HG02981 (cell line): ENCODE measurements around the gene DHRS7.

Experiments
- ATAC-seq: cut with Tn5 transposase; IDR thresholded peaks from one replicate; pipeline ENCODE4 v1.9.1; 2021; ENCODE audit warnings: mild to moderate bottlenecking, moderate library complexity; ENCODE audit not compliant: unreplicated experiment

The DHRS7 gene

DNA sequence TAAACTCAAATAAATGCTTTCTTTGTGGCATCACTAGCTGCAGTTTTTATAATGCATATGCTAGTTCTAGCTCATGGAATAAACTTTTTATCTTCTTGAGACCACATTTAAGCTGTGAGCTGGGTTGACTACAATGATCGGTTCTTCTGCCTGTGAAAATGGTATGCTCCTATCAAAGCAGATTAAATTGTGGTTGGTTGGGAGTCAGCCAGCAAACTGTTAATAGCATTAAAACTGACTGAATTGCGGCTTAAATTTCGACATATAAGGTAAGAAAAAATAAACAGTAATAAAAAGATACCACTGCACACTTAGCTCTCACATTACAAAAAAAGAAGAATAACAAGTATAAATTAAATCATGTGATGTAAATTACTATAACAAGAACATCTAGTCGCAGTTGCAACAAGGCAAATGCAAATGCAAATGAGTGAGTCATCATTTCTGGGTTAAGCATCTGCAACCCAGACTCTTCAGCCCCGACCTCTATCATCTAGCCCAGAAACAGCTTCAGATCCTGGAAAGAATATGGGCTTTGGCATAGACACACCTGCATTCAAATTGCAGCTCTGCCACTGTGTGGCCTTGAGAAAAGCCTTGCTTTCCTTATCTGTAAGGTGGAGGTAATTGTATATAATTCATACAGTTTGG lies 19.8 kb upstream of the DHRS7 start:
- ATAC-seq = no peak

DNA sequence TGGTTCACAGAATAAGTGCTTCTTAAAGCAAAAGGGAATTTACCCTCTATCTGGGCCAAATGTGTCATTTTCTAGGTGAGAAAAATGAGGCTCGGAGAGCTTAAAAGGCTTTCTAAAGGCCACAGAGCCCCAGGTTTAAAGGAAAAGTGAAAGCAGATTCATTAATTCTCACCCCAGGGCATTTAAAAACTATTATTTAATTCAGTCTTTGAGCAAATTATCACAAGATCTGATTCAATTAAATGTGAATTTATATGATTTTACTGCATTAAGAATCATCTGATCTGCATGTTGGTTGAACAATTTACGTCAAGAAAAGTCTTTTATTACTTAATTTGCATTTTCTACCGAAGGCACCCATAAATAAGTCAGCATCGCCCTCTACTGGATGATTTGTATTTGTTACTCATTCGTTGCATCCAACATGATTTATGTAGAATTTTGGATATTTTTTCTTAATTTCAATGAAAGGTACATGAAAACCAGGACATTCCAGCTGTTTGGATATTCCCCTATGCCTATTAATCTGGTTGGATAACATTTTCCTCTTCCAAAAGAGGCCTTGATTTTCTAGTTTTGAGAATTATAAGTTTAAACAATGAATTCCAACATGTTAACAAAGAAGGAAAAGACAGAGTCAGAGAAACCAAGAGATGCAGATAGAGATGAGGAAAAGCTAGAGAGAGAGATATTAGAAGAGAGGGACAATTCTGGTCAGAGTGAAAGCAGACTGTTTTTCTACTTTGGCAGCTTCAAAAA lies 19.1 kb upstream of the DHRS7 start:
- no peak for ATAC-seq

GRCh38 chr14:60183741-60184140 lies 18.5 kb upstream of the DHRS7 start:
- no peak for ATAC-seq

- ATAC-seq = no peak
Observed at GRCh38 chr14:60183138-60183537, 17.9 kb upstream of the DHRS7 start.

GRCh38 chr14:60179431-60179869 lies 14.3 kb upstream of the DHRS7 start:
- ATAC-seq = no peak

DNA sequence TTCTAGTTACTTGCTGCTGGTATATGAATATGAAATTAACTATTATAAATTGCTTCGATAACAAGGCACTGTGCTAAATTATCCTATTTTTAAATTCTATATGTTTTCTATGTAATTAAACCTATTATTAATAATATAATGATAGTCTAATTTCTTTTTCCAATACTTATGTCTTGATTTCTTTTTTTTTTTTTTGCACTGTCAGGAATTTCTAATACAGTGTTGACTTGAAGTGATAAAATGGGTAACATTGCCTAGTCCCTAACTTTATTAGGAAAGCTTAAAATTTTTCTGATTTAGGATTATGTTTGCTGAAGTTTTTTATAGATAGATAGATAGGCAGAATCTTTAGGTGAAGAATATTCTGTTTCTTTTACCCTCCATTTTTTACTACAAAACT lies 13.6 kb upstream of the DHRS7 start:
- ATAC-seq = no peak

GRCh38 chr14:60178164-60178563 lies 13.0 kb upstream of the DHRS7 start:
- no peak for ATAC-seq

- no peak for ATAC-seq
Observed at GRCh38 chr14:60175255-60175902, 10.2 kb upstream of the DHRS7 start.

GRCh38 chr14:60174352-60175254 lies 9.4 kb upstream of the DHRS7 start:
- ATAC-seq = no peak

- ATAC-seq = no peak
Observed at GRCh38 chr14:60171690-60172089, 6.5 kb upstream of the DHRS7 start.

DNA sequence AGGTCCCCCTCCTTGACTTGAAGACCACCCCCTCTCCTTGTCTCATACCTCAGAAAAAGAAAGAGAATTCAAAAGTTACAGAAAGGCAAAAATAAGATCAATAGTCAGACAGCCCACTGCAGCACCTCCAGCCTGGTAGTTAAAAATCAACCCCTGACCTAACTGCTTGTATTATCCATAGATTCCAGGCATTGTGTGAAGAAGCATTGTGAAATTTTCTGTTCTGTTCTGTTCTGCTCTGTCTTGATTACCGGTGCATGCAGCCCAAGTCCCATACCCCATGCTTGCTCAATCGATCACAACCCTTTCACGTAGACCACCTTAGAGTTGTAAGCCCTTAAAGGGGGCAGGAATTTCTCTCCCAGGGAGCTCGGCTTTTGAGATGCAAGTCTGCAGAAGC lies 5.8 kb upstream of the DHRS7 start:
- ATAC-seq = no peak

GRCh38 chr14:60169722-60170121 lies 4.5 kb upstream of the DHRS7 start:
- ATAC-seq = no peak

- ATAC-seq = no peak
Observed at GRCh38 chr14:60166142-60166541, 944 bp upstream of the DHRS7 start.

DNA sequence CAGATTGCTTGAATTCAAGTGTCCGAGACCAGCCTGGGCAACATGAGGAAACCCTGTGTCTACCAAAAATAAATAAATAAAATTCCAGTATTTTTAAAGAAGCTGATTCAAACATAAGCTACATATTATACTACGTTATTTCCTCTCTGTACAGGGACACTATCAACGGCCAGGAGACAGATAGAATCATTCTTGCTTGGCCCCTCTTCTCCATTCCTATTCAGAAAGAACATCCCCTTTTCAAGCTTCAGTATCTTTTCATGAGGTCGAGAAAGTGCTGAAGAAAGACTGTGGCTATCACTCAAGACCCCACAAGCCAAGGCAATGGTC lies 314 bp upstream of the DHRS7 start:
- no peak for ATAC-seq

DNA sequence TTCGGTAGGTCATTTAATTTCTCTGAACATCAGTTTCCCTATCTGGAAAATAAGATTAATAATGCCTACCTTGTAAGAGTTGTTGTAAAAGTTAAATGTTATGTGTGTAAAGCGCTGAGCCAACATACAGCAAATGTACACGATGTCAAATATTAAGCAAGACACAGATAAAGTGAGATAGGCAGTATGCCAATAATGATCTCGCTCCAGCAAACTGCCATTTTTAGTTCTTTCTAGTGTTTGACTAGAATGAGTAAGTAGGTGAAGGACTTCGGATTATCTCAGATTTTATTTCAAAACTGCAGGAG lies 840 bp downstream of the DHRS7 start:
- no peak for ATAC-seq

GRCh38 chr14:60163693-60164092 lies 1.5 kb downstream of the DHRS7 start:
- ATAC-seq = no peak

- no peak for ATAC-seq
Observed at GRCh38 chr14:60161196-60162107, 3.7 kb downstream of the DHRS7 start.

DNA sequence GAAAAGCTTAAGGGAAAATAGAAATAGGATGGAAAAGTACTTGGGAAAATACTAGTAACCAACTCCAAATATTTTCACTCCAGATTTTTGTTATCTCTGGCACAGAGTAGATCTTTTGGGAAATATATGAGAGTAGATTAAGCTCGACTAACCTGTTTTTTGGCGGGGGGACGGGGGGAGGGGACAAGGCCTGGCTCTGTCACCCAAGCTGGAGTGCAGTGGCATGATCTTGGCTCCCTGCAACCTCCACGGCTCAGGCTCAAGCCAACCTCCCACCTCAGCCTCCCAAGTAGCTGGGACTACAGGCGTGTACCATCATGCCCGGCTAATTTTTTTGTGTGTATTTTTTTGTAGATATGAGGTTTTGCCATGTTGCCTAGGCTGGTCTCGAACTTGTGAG lies 4.8 kb downstream of the DHRS7 start:
- ATAC-seq = no peak

DNA sequence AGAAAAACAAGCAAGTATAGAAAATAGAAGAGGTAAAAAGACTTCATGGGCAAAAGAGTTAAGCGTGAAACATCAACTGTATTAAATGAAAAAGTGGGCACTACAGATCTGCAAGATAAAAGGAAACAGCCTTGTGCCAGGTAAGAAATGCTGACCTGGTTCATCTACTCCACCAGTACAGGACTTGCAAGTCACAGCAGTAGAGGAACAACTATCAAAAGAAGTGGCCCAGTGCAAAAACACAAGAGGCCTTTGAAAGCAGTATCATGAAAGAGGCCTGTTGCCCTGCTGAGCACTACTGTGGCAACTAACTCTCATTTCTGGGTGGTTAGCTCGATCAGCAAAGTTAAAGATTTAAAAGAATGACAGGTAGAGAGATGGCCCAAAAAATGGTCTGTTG lies 10.5 kb downstream of the DHRS7 start:
- ATAC-seq = no peak

DNA sequence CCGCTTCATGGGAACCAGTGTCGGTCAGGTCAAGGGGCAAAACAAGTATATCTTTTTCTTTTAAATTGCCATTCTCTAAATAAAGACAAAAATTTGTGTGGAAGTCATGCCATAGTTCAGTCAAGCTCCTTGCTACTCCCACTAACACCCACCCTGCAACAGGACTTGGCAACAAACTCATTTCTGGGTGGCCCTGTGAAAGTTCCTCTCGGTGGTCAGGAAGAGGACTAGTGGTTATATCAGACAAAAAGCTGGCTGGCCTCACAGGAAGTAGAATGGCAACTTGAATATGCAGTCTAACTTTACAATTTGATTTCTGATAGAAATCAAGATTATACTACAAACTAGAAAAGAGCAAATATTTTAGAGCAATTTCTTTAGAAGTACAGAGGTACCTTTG lies 11.2 kb downstream of the DHRS7 start:
- ATAC-seq = no peak
